VCaP (cell line): ENCODE results near the gene ACLY.

Experiments
- H3K27ac ChIP-seq: fragments of 450-650 bp; 2 replicates; pipeline ENCODE4 v1.5.1; 2017
- TF ChIP-seq, protein P1 (sequence below): fragments of 450-650 bp; conservative IDR thresholded peaks from 2 replicates; pipeline ENCODE4 v1.5.1; 2017; ENCODE audit warnings: mild to moderate bottlenecking, moderate library complexity

ACLY gene

DNA sequence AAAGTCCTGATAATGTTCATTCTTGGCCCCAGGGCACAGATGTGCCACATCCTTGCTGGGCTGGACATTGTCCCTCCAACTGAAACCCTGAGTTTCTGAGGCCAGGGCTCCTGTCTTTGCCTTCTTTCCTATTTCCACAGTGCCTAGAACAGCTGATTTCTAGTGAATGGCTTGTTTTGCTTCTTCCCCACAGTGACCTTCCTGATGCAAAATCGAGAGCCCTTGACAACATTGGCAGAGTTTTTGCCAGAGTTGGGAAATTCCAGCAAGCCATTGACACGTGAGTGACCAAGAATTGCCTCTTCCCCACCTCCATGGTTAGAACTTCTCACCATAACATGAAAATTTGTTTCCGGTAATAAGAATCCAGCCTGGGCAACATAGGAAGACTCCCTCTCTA is 26.2 kb upstream of the ACLY start:
- H3K27ac ChIP-seq = no peak overlapping the region
- TF ChIP-seq, protein P1, sequence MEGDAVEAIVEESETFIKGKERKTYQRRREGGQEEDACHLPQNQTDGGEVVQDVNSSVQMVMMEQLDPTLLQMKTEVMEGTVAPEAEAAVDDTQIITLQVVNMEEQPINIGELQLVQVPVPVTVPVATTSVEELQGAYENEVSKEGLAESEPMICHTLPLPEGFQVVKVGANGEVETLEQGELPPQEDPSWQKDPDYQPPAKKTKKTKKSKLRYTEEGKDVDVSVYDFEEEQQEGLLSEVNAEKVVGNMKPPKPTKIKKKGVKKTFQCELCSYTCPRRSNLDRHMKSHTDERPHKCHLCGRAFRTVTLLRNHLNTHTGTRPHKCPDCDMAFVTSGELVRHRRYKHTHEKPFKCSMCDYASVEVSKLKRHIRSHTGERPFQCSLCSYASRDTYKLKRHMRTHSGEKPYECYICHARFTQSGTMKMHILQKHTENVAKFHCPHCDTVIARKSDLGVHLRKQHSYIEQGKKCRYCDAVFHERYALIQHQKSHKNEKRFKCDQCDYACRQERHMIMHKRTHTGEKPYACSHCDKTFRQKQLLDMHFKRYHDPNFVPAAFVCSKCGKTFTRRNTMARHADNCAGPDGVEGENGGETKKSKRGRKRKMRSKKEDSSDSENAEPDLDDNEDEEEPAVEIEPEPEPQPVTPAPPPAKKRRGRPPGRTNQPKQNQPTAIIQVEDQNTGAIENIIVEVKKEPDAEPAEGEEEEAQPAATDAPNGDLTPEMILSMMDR = no peak

DNA sequence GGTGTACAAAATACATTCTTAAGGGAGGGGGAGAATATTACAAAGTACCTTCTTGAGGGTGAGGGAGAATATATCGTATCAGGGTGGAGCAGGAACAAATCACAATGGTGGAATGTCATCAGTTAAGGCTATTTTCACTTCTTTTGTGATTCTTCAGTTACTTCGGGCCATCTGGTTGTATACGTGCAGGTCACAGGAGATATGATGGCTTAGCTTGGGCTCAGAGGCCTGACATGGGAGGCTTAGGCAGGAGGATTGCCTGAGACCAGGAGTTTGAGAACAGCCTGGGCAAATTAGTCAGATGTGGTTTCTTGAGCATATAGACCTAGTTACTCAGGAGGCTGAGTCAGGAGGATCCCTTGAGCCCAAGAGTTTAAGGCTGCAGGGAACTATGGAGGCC is 24.7 kb upstream of the ACLY start:
- H3K27ac ChIP-seq = no peak overlapping the region
- TF ChIP-seq, protein P1 = no peak

DNA sequence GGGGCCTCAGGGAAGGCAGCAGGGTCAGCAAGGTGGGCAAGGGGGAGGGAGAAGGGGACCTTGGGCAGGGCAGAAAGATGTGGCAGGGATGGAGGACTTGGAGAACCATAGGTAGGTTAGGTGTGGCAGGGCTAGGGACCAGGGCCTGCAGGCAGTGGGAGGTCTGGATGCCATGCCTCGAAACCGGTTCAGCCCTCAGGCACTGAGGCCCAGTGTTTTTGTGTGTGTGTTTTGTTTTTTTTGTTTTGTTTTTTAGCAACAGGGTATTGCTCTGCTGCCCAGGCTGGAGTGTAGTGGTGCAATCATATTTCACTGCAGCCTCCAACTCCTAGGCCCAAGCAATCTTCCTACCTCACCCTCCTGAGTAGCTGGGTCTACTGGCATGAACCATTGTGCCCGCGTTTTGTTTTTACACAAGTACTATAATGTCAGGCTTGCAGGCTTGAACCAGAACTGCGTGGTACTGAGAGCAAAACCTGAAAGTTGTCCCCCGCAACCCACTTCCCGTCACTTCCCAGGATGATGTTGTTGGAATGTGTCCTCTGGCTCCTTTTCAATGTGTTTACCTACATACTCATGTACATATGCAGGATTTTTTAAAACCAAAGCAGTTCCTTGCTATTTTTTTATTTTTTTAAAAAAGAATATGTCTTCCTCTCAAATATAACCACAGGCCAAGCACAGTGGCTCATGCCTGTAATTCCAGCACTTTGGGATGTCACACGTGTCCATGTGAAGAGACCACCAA is 24.0 kb upstream of the ACLY start:
- no peak overlapping the region for H3K27ac ChIP-seq
- TF ChIP-seq, protein P1 = no peak

DNA sequence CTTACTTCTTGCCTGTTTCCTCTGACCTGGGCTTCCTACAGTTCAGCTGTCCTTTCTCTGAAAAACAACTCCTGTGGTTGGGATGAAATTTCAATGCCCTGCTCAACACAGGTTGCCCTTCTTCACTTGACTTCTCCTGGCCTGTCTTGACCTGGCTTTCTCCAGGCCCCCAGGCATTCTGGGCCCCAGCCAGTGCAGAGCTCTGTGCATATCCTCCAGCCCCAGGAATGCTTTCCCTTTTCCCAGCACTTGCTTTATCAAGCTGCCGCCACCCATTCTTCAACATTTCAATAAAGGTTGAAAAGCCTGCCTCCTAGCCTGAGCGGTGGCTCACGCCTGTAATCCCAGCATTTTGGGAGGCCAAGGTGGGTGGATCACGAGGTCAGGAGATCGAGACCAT is 22.4 kb upstream of the ACLY start:
- H3K27ac ChIP-seq = no peak overlapping the region
- TF ChIP-seq, protein P1 = no peak

DNA sequence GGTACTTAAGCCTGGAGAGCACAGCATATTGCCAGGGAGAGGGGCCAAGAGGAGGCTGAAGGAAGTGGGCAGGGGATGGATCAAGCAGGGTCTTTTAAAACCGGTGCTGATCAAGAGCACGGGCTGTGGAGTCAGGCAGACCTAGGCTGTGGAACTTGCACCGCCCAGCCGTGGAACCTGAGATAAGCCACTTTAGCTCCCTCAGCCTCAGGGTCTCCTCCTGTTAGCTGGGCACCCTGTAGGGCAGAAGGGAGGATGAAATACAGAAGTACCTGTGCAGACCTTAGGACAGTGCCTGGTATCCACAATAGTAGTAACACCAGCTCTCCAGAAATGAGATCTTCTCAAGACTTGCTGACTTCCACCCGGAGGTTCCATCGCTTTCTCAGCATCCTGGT is 20.9 kb upstream of the ACLY start:
- TF ChIP-seq, protein P1 = no peak
- no peak overlapping the region for H3K27ac ChIP-seq

DNA sequence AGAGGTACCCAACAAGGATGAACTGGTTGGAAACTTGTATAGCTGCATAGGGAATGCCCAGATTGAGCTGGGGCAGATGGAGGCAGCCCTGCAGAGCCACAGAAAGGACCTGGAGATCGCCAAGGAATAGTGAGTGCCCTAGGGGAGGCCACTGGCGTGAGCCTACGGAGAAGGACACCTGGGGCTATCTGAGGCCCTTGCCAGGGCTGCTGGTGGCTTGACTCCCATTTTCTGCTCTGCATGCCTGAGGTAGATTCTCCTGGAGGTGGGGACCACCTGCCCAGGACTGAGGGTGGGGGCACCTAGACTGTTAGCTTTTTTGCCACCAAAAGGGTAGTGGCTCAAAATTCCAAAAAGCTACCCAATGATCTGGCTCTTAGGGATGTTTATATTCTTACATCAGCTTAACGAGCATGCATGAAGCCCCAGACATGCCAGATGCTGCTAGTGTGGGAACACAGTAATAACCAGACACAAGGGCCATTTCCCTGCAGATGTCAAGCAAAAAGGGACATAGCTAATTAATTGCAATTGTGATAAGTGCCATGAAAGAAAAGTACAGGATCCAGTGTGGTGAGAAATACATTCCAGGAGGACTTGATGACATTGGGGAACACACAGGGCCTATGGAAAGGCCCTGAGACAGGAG is 20.4 kb upstream of the ACLY start:
- TF ChIP-seq, protein P1 = no peak
- H3K27ac ChIP-seq = no peak overlapping the region

DNA sequence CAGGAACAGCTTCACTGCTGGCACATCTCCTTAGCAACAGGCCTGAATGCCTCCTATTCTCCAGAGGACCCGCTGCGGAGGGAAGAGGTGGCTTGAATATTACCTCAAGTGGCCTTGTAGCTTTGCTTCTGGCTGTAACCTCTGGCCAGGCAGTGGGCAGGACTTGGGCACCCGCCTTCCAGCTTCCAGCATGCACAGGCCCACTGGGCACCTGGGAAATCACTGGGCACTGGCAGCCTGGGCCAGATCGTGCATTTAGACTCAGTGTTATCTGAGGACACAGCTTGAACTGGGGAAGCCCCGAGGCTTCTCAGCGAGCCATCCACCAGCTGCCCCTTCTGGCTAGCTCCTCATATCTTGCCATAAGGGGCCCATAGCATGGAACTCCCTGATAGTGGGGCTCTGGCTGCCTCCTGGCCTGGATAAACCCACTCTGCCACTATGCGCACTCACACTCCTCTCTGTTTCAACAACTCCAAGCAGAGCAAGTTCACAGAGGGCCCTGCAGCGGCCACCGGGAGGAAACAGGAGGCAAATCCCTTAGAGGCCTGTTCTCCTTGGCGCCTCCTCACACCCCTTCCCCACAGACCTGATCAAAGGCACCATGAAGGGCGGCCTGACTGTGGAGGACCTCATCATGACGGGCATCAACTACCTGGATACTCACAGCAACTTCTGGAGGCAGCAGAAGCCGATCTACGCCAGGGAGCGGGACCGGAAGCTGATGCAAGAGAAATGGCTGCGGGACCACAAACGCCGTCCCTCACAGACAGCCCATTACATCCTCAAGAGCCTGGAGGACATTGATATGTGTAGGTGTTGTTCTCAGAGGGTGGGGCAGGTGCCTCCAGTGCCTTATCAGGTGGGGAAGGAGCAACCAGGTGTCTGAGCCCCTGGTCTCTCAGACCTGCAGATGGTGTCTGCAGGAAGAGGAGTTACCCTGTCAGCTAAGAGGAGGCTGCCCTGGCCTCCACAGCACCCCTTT is 19.5 kb upstream of the ACLY start:
- H3K27ac ChIP-seq = no peak overlapping the region
- TF ChIP-seq, protein P1 = no peak
